Transverse colon (tissue), 4 donors: ENCODE results near the gene CHID1. TPM values are rescaled to one million over a fixed set of nuclear protein-coding genes. Genes with fewer than 3 reads are reported as not detected.

Experiments used
- DNase-seq: peaks from one replicate; pipeline ENCODE4 v3.0.0-alpha.2; 2019
- H3K27ac ChIP-seq, 4 donors: fragments of 200-600 bp; sonication (generic); 2 replicates each; pipeline ENCODE4 v1.5.1; 2016 to 2018; ENCODE audit warnings: inconsistent platforms in 4 of 4
- H3K27me3 ChIP-seq: fragments of 200-600 bp; sonication (generic); 2 replicates; pipeline ENCODE4 v1.5.1; 2017; ENCODE audit warnings: inconsistent platforms
- H3K36me3 ChIP-seq, 4 donors: fragments of 200-600 bp; sonication (generic); 2 replicates each; pipeline ENCODE4 v1.5.1; 2017 to 2019; ENCODE audit warnings: inconsistent platforms in 4 of 4
- H3K4me1 ChIP-seq, 4 donors: fragments of 200-600 bp; sonication (generic); 2 replicates each; pipeline ENCODE4 v1.5.1; 2017 to 2020; ENCODE audit warnings: inconsistent platforms in 4 of 4
- H3K4me3 ChIP-seq, 4 donors: fragments of 200-600 bp; sonication (generic); 1 replicate in 1 of 4; 2 replicates in 3 of 4; pipeline versions ENCODE4 v1.5.1 to v1.6.1; 2017 to 2019; ENCODE audit warnings: inconsistent platforms in 4 of 4
- H3K9me3 ChIP-seq, 2 donors: fragments of 200-600 bp; sonication (generic); 2 replicates each; pipeline ENCODE4 v1.5.1; 2017 to 2019; ENCODE audit warnings: inconsistent platforms in 2 of 2
- EP300 ChIP-seq: sonication (generic); formaldehyde crosslinking; IDR thresholded peaks from one replicate; pipeline ENCODE4 v1.6.1; 2017; ENCODE audit warnings: antibody characterized with exemption, low read depth
- POLR2A ChIP-seq: fragments of 450-650 bp; IDR thresholded peaks from one replicate; pipeline ENCODE4 v1.6.1; 2016; ENCODE audit warnings: antibody characterized with exemption, mild to moderate bottlenecking, moderate library complexity
- POLR2AphosphoS5 ChIP-seq, 3 donors: sonication (generic); formaldehyde crosslinking; IDR thresholded peaks; one replicate each; pipeline ENCODE4 v1.6.1; 2016; ENCODE audit warnings: antibody characterized with exemption in 3 of 3
- WGBS, 2 donors: methylation state at CpG; one replicate each; pipeline ENCODE4 v1.1.5; 2018; ENCODE audit warnings: low coverage in 1 of 2; 5-methylcytosine and 5-hydroxymethylcytosine counted together
- in situ Hi-C, 4 donors: fragments of 200-750 bp; cut with MboI; loops; one replicate each; pipeline versions ENCODE4 v1.15.0 to v1.15.1; 2017; ENCODE audit warnings: low sequenced_read_pairs in 3 of 4, low pct_ligation_motif_present in 1 of 4, low pct_unique_long_range_greater_than_20kb in 1 of 4
- intact Hi-C: fragments of 100-400 bp; cut with DNase I; formaldehyde crosslinking; loops from one replicate; pipeline ENCODE4 v1.15.1; 2023; ENCODE audit warnings: low total_unique reads
- total RNA-seq, 4 donors: library from RNA; depleted of rRNA; stranded (reverse); fragments of >200 nt; gene quantifications; one replicate each; pipeline ENCODE4 v1.1.0, GENCODE V29; 2016
- TF ChIP-seq, protein P1 (sequence below), 5 experiments: fragments of 200-600 bp in 3 of 5; fragments of 450-650 bp in 2 of 5; sonication (generic) in 3 of 5; IDR thresholded peaks; 1 replicate in 2 of 5; 2 replicates in 3 of 5; pipeline ENCODE4 v1.5.1; 2016 to 2017; ENCODE audit warnings: antibody characterized with exemption in 5 of 5, inconsistent platforms in 3 of 5, mild to moderate bottlenecking in 2 of 5, moderate library complexity in 1 of 5

The CHID1 gene
- total RNA-seq, 4 donors from 2014 or later = 15.3 to 58.2 (median 41.4) TPM

DNA sequence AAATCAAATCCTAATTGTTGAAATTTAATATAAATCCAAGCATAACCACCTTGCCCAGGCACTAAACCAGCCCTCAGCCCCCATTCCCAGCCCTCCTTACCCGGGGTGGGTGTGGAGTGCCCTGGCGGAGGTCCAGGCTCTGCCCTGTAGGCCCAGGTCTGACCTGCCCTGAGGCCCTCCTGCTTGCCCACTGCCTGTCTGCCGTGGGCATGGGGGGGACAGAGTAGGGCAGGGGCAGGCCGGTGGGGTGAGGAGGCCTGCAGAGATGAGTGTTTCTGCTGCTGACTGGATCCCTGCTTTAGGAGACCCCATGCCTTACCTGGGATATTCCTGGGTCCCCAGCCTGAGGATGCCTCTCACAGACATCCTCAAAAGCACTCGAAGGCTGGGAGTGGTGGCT lies 3.6 kb upstream of the CHID1 start:
- H3K36me3 ChIP-seq = no peaks in the 10 kb centered on the region
- peaks cover 12 to 17% (median 15%) of the 10 kb centered on the region in 4 donors for H3K4me1 ChIP-seq
- no peak overlapping the region for H3K4me3 ChIP-seq
- no peaks in the 10 kb centered on the region for H3K9me3 ChIP-seq
- peak overlapping the region; percentile 24 to 54 (median 44) for H3K27ac ChIP-seq
- no peak for DNase-seq
- TF ChIP-seq EP300 (no peak), POLR2AphosphoS5 (IDR thresholded peaks at IDR 0.05) (no peak), POLR2A (no peak)
- TF ChIP-seq, protein P1, sequence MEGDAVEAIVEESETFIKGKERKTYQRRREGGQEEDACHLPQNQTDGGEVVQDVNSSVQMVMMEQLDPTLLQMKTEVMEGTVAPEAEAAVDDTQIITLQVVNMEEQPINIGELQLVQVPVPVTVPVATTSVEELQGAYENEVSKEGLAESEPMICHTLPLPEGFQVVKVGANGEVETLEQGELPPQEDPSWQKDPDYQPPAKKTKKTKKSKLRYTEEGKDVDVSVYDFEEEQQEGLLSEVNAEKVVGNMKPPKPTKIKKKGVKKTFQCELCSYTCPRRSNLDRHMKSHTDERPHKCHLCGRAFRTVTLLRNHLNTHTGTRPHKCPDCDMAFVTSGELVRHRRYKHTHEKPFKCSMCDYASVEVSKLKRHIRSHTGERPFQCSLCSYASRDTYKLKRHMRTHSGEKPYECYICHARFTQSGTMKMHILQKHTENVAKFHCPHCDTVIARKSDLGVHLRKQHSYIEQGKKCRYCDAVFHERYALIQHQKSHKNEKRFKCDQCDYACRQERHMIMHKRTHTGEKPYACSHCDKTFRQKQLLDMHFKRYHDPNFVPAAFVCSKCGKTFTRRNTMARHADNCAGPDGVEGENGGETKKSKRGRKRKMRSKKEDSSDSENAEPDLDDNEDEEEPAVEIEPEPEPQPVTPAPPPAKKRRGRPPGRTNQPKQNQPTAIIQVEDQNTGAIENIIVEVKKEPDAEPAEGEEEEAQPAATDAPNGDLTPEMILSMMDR (IDR thresholded peaks at IDR 0.05) = no peak
- WGBS, 2 donors = 50 to 64% methylated on average over 2 to 5 of the region's 5 CpGs
- H3K27me3 ChIP-seq = no peaks in the 10 kb centered on the region
- in situ Hi-C loops = loop anchor here in 1 of 4 donors (25.0 kb wide), 1 partner anchor 123 kb away; the partner anchor contains the start of gene MUC6
- intact Hi-C loops = no loop called here

DNA sequence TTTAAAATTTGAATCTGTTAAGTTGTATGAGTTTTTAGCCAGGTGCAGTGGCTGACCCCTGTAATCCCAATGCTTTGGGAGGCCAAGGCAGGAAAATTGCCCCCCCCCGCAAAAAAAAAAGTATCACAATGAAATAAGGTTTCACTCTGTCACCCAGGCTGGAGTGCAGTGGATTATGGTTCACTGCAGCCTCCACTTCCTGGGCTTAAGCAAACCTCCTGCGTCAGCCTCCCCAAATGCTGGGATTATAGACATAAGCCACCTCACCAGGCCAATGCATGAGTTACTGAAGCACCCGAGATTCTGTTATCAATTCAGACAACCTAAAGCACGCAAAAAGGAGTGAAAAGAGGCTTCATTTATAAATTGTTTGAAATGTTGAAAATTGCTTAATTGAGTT lies 2.4 kb upstream of the CHID1 start:
- no peaks in the 10 kb centered on the region for H3K9me3 ChIP-seq
- H3K36me3 ChIP-seq = no peaks in the 10 kb centered on the region
- H3K27me3 ChIP-seq = no peaks in the 10 kb centered on the region
- TF ChIP-seq EP300 (no peak), POLR2A (no peak), POLR2AphosphoS5 (IDR thresholded peaks at IDR 0.05) (no peak)
- TF ChIP-seq, protein P1 (IDR thresholded peaks at IDR 0.05) = no peak
- WGBS, 2 donors = 88% methylated on average over 4 of the region's 4 CpGs; no CpG with 5 or more reads in 1 of the 2 donors
- intact Hi-C loops (no loop called here), in situ Hi-C loops (loop anchor here in 1 of 4 donors (25.0 kb wide), 1 partner anchor 124 kb away; the partner anchor contains the start of gene MUC6)
- no peak overlapping the region for H3K27ac ChIP-seq
- peaks cover 12 to 17% (median 15%) of the 10 kb centered on the region in 4 donors for H3K4me1 ChIP-seq
- no peak overlapping the region for H3K4me3 ChIP-seq
- DNase-seq = no peak

DNA sequence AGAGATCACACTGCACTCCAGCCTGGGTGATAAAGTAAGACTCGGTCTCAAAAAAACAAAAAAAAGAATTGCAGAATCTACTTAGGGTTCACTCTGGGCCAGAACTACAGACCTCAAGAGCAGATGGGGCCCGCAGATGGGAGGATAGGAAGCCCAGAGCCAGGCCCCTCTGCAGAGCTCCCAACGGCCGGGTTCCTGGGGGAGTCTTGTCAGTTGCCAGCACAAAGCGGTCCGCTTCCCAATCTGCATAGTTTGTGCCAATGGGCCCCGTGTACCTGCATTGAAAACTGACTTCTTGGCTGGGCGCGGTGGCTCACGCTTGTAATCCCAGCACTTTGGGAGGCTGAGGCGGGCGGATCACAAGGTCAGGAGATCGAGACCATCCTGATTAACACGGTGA lies 1.7 kb upstream of the CHID1 start:
- no peaks in the 10 kb centered on the region for H3K27me3 ChIP-seq
- H3K4me3 ChIP-seq = no peak overlapping the region
- H3K27ac ChIP-seq = peak overlapping the region in 3 of 4 donors; percentile 90 to 98 (median 92)
- H3K9me3 ChIP-seq = no peaks in the 10 kb centered on the region
- intact Hi-C loops = no loop called here
- peaks cover 12 to 17% (median 15%) of the 10 kb centered on the region in 4 donors for H3K4me1 ChIP-seq
- no peak for DNase-seq
- no peaks in the 10 kb centered on the region for H3K36me3 ChIP-seq
- 92 to 100% methylated on average over 1 to 14 of the region's 14 CpGs for WGBS, 2 donors
- no peak for TF ChIP-seq EP300
- in situ Hi-C loops = loop anchor here in 1 of 4 donors (25.0 kb wide), 1 partner anchor 125 kb away; the partner anchor contains the start of gene MUC6

DNA sequence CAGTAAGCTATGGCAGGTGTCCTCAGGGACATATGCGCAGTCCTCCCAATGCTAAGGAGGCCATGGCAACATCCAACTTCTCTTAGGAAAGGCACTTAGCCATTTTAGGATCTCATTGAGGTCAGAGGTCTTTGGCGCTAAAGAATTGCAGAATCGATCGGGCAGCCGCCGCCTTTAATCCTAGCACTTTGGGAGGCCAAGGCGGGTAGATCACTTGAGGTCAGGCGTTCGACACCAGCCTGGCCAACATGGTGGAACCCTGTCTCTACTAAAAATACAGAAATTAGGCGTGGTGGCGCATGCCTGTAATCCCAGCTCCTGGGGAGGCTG lies 1.2 kb upstream of the CHID1 start:
- no peaks in the 10 kb centered on the region for H3K36me3 ChIP-seq
- WGBS, 2 donors = 98% methylated on average over 11 of the region's 11 CpGs; no CpG with 5 or more reads in 1 of the 2 donors

More for the DNA sequence above, 1.2 kb upstream of the CHID1 start:
- intact Hi-C loops = no loop called here
- H3K27me3 ChIP-seq = no peaks in the 10 kb centered on the region
- H3K4me3 ChIP-seq = peak overlapping the region in 1 of 4 donors; percentile 82
- no peak for DNase-seq
- peaks cover 12 to 17% (median 15%) of the 10 kb centered on the region in 4 donors for H3K4me1 ChIP-seq
- in situ Hi-C loops = loop anchor here in 1 of 4 donors (25.0 kb wide), 1 partner anchor 125 kb away; the partner anchor contains the start of gene MUC6
- H3K9me3 ChIP-seq = no peaks in the 10 kb centered on the region
- TF ChIP-seq POLR2A (no peak), EP300 (no peak), POLR2AphosphoS5 (IDR thresholded peaks at IDR 0.05) (no peak)
- TF ChIP-seq, protein P1 (IDR thresholded peaks at IDR 0.05) = no peak
- H3K27ac ChIP-seq = peak overlapping the region; percentile 90 to 98 (median 94)
